ENCODE data around the gene TUBG2. TPM values are rescaled to one million over a fixed set of nuclear protein-coding genes. Genes with fewer than 3 reads are reported as not detected.
A peak's percentile ranks its signal among the peaks of the same experiment; 100 is the strongest.
"Not testable (repeated sequence)": the region's sequence is repeated elsewhere in the genome, so short reads cannot be mapped to it uniquely, and the experiment has no call there.

Gene TUBG2
- total RNA-seq: 5.3 and 6.7 TPM in 2 replicates

DNA sequence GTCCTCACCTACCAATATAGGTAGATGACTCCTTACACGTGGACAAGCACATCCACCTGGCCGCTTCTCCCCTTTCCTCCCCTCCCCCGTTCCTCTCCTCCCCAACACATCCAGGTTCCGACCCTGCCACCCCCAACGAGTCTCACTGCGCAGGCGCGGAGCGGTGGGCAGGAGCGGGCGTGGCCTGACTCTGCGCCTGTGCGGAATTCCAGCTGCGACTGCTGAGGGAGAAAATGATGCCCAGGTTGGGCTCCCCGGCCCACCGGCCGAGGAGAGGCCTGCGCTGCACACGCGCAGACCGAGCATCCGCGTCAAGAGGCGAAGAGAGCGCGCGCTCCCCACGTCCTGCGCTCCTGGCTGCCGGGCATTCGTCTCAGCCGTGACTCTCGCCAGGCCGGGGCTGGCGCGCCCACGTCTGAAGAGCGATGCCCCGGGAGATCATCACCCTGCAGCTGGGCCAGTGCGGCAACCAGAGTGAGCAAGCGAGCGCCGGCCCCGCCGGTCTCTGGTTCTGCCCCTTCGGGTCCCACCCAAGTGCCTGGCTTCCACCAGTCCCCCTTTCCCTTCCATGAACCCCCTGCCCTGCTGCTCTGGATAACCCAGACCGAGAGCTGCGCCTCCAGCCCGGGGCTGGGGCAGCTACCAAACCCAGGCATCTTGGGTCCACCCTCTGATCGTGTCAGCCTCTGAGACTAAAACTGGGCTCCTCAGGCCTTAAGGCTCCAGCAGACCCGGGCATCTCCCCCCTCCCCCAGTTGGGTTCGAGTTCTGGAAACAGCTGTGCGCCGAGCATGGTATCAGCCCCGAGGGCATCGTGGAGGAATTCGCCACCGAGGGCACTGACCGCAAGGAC, at the start of gene TUBG2:
Gene TUBG2 (plus strand): TSS at position 206 of the 853 bp plus-strand sequence. CDS start 220 bp downstream, at position 426.
- Histone ChIP-seq H3K27me3 (ENCODE audit: control insufficient read depth, insufficient read depth, low read length) (no peaks in the 10 kb centered on the region), H3K36me3 (ENCODE audit: control insufficient read depth, insufficient read depth, low read length) (peaks cover 2% of the 10 kb centered on the region), H3K4me3 (ENCODE audit: low read depth, low read length) (peak within 1 kb of the TSS; percentile 67)
- peak; percentile 83 for DNase-seq (ENCODE audit: low read depth)
- FAIRE-seq: no peak
- TF ChIP-seq CTCF (IDR thresholded peaks at IDR 0.05; ENCODE audit: insufficient read depth, low read length, severe bottlenecking): no peak

DNA sequence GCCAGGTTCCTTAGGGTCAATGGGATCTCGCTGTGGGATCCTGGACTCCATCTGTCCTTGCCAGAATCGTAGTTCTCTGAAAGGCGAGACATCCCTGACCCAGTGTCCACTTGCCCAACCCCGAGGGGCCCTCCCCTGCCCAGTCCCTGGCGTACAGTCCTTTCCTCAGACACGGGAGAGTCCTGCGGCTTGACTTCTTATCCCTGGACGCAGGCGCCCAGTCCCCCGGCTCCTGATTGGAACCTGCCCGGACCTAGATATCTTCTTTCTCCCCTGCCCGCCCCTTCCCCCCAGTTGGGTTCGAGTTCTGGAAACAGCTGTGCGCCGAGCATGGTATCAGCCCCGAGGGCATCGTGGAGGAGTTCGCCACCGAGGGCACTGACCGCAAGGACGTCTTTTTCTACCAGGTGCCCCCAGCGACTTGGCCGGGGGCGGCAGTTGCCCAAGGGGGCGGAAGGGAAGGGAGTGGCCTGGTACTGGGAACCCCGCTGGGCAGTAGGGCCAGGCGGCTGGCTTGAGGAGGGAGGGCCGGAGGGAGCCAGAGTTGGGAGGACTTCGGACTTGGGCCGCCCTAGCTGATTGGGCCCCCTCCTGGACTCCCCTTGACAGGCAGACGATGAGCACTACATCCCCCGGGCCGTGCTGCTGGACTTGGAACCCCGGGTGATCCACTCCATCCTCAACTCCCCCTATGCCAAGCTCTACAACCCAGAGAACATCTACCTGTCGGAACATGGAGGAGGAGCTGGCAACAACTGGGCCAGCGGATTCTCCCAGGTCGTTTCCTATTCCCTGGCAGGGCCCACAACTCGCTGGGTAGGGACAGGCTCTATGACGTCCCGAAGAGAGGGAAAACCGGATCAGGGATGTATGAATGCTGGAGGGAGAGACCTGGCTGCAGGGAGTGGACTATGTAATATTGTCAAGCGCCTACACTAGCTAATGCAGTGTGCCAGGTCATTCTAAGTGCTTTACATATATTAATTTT, 49.0 kb upstream of the TUBG2 start:
- Histone ChIP-seq H3K4me3 (ENCODE audit: low read depth, low read length) (peak overlapping the region; percentile 51), H3K36me3 (ENCODE audit: control insufficient read depth, insufficient read depth, low read length) (peaks cover 21% of the 10 kb centered on the region)
- not testable (repeated sequence) for DNase-seq (ENCODE audit: low read depth); FAIRE-seq; H3K27me3 ChIP-seq (ENCODE audit: control insufficient read depth, insufficient read depth, low read length)

- H3K27me3 ChIP-seq (ENCODE audit: control insufficient read depth, insufficient read depth, low read length): no peaks in the 10 kb centered on the region
- no peak for FAIRE-seq
- H3K4me3 ChIP-seq (ENCODE audit: low read depth, low read length): no peak overlapping the region
- DNase-seq (ENCODE audit: low read depth): no peak
- no peak for TF ChIP-seq CTCF (IDR thresholded peaks at IDR 0.05; ENCODE audit: insufficient read depth, low read length, severe bottlenecking)
- peaks cover 24% of the 10 kb centered on the region for H3K36me3 ChIP-seq (ENCODE audit: control insufficient read depth, insufficient read depth, low read length)
Observed at GRCh38 chr17:42612013-42612412, 47.1 kb upstream of the TUBG2 start.

DNA sequence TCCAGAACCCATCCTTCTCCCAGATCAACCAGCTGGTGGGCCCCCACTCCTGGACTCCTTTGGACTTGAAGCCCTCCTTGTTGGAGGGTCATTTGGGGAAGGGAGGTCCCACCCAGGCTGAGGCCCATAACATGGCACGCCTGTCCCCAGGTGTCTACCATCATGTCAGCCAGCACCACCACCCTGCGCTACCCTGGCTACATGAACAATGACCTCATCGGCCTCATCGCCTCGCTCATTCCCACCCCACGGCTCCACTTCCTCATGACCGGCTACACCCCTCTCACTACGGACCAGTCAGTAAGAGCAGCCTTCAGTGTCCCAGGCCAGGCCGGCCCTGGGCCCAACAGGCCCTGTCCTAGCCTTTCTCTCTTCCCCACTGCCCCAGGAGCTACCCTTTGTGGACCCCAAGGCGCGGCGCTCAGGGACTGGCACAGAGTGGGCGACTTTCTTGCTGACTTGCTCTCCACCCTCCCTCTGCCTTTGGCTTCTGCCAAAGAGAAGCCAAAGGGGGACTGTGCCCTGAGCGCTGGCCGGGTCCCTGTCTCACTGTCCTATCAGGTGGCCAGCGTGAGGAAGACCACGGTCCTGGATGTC, 45.3 kb upstream of the TUBG2 start:
- Histone ChIP-seq H3K27me3 (ENCODE audit: control insufficient read depth, insufficient read depth, low read length) (no peaks in the 10 kb centered on the region), H3K4me3 (ENCODE audit: low read depth, low read length) (no peak overlapping the region), H3K36me3 (ENCODE audit: control insufficient read depth, insufficient read depth, low read length) (peaks cover 24% of the 10 kb centered on the region)
- DNase-seq (ENCODE audit: low read depth) (no peak), FAIRE-seq (no peak)
- TF ChIP-seq CTCF (IDR thresholded peaks at IDR 0.05; ENCODE audit: insufficient read depth, low read length, severe bottlenecking): no peak

DNA sequence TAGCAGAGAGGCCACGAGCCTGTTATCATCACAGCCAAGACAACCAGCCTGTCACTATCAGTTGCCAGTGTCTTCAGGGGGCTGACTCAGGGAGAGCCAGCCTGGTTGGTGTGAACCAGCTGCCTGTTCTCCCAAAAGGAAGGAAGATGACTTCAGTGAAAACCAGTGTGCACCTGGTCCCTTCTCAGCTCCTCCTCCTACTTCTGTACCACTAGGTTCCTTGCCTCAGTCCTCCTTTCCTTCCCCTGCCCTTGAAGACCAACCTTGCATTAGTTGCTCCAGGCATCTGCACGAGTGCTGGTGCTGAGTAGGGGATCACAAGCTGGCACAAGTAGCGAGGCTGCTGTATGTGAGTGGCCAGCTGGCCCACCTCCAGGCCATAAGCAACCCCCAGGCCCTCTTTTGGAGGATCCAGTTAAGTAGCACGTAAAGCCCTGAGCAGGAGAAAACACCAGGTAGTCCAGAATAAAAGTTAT, 41.1 kb upstream of the TUBG2 start:
- Histone ChIP-seq H3K27me3 (ENCODE audit: control insufficient read depth, insufficient read depth, low read length) (no peaks in the 10 kb centered on the region), H3K4me3 (ENCODE audit: low read depth, low read length) (no peak overlapping the region), H3K36me3 (ENCODE audit: control insufficient read depth, insufficient read depth, low read length) (peaks cover 16% of the 10 kb centered on the region)
- no peak for TF ChIP-seq CTCF (IDR thresholded peaks at IDR 0.05; ENCODE audit: insufficient read depth, low read length, severe bottlenecking)
- DNase-seq (ENCODE audit: low read depth) (peak; percentile 4), FAIRE-seq (peak; percentile 36)
